ENCODE results near the gene ZC3H18. TPM values are rescaled to one million over a fixed set of nuclear protein-coding genes. Genes with fewer than 3 reads are reported as not detected.

Gene ZC3H18
- total RNA-seq, 3 donors from 2014 or later: 12.5 to 14.9 (median 13.3) TPM

DNA sequence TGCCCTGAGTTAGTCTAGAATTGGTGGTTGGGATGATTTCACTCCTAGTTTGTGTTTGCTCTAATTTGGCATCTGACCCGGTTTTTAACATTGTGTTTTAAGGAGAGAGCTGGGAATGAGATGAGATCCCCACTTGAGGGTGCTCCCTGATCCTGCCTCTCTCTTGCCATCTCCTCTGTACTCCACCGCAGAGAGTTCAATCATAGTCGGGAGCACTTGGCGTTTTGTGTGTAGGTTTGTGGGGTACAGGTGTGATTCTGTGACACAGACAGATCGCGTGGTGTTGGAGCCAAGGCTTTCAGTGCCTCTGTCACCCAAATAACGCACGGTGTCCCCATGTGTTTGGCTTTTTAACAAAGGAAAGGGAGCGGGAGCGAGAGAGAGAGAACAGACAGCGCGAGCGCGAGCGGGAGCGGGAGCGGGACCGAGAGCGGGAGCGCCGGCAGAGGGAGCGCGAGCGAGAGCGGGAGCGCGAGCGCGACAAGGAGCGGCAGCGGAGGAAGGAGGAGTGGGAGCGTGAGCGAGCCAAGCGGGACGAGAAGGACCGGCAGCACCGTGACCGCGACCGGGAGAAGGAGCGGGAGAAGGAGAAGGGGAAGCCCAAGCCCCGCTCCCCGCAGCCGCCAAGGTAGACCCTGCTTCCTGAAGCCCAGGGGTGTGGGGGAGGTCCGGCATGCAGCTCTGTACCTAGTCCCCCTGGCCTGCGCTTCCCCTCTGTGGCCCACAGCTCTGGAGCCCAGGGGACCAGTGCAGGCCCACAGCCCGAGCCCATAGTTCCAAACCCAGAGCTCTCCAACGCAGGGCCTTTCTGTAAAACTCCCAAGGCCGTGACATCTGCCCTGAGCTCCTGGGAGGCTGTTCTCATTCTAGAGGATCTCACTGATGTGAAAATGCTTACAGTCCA is 41.0 kb downstream of the ZC3H18 start:
- Histone ChIP-seq H3K27me3 (no peaks in the 10 kb centered on the region), H3K27ac (no peak overlapping the region), H3K36me3 (peaks cover 7% of the 10 kb centered on the region), H3K4me3 (no peak overlapping the region), H3K4me1 (no peaks in the 10 kb centered on the region), H3K9me3 (no peaks in the 10 kb centered on the region)
- intact Hi-C loops (cut with DNase I; ENCODE audit: low total_unique reads): loop anchor here (5.0 kb wide), 1 partner anchor 526 kb away; no protein-coding TSS in a partner anchor
- DNase-seq (ENCODE audit: low spot score in 2 of 2): no peak
- TF ChIP-seq CTCF (IDR thresholded peaks at IDR 0.05): no peak
- no peak for TF ChIP-seq POLR2A (IDR thresholded peaks at IDR 0.05)
- no peak for TF ChIP-seq POLR2AphosphoS5 (IDR thresholded peaks at IDR 0.05)

GRCh38 chr16:88613293-88613692 is 43.1 kb downstream of the ZC3H18 start:
- no peak for DNase-seq (ENCODE audit: low spot score in 2 of 2)
- H3K4me3 ChIP-seq: no peak overlapping the region
- H3K36me3 ChIP-seq: peaks cover 7% of the 10 kb centered on the region
- no peaks in the 10 kb centered on the region for H3K27me3 ChIP-seq
- intact Hi-C loops (cut with DNase I; ENCODE audit: low total_unique reads): loop anchor here (5.0 kb wide), 1 partner anchor 524 kb away; no protein-coding TSS in a partner anchor
- no peak for TF ChIP-seq POLR2A (IDR thresholded peaks at IDR 0.05)
- TF ChIP-seq CTCF (IDR thresholded peaks at IDR 0.05): no peak
- no peak for TF ChIP-seq POLR2AphosphoS5 (IDR thresholded peaks at IDR 0.05)
- H3K9me3 ChIP-seq: no peaks in the 10 kb centered on the region
- no peak overlapping the region for H3K27ac ChIP-seq
- no peaks in the 10 kb centered on the region for H3K4me1 ChIP-seq

- no peak overlapping the region for H3K4me3 ChIP-seq
- no peaks in the 10 kb centered on the region for H3K4me1 ChIP-seq
- DNase-seq (ENCODE audit: low spot score in 2 of 2): no peak
- intact Hi-C loops (cut with DNase I; ENCODE audit: low total_unique reads): loop anchor here (5.0 kb wide), 1 partner anchor 523 kb away; no protein-coding TSS in a partner anchor
- H3K9me3 ChIP-seq: no peaks in the 10 kb centered on the region
- TF ChIP-seq CTCF (IDR thresholded peaks at IDR 0.05): no peak
- TF ChIP-seq POLR2A (IDR thresholded peaks at IDR 0.05): no peak
- no peak for TF ChIP-seq POLR2AphosphoS5 (IDR thresholded peaks at IDR 0.05)
- peaks cover 7% of the 10 kb centered on the region for H3K36me3 ChIP-seq
- H3K27me3 ChIP-seq: no peaks in the 10 kb centered on the region
- H3K27ac ChIP-seq: no peak overlapping the region
These were observed 44.0 kb downstream of the ZC3H18 start for GRCh38 chr16:88613911-88614817.

DNA sequence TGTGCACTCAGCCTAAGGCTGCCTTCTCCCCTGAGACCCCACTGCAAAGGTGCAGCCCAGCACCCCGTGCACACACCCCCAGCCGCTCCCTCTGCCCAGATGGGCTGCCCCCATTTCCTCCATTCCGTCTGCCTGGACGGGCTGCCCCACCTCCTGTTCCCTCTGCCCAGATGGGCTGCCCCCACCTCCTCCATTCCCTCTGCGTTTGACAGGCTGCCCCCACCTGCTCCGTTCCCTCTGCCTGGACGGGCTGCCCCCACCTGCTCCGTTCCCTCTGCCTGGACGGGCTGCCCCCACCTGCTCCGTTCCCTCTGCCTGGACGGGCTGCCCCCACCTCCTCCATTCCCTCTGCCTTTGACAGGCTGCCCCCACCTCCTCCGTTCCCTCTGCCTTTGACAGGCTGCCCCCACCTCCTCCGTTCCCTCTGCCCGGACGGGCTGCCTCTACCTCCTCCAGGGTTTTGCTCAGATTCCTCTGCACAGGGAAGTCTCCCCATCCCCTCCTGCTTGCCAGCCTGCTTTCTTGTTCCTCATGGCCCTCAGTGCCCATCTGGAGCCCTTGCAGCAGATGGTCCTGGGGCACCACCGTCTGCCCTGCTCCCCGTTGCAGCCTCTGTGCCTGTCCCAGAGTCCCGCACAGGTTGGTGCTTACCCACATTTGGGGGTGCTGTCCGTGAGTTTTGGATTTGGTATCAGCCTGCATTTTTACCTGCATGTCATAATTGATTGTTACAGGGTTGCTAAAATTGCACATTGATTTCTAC is 44.8 kb downstream of the ZC3H18 start:
- Histone ChIP-seq H3K4me3 (no peak overlapping the region), H3K27me3 (no peaks in the 10 kb centered on the region), H3K4me1 (no peaks in the 10 kb centered on the region), H3K36me3 (peaks cover 7% of the 10 kb centered on the region), H3K9me3 (no peaks in the 10 kb centered on the region), H3K27ac (no peak overlapping the region)
- no peak for DNase-seq (ENCODE audit: low spot score in 2 of 2)
- intact Hi-C loops (cut with DNase I; ENCODE audit: low total_unique reads): loop anchor here (5.0 kb wide), 1 partner anchor 522 kb away; no protein-coding TSS in a partner anchor
- TF ChIP-seq POLR2A (IDR thresholded peaks at IDR 0.05) (no peak), POLR2AphosphoS5 (IDR thresholded peaks at IDR 0.05) (no peak), CTCF (IDR thresholded peaks at IDR 0.05) (no peak)

All from breast epithelium (tissue), 4 donors.